Adrenal gland (tissue), 5 donors: ENCODE results near the gene TFB2M.

Experiments used
- POLR2A ChIP-seq, 2 donors: fragments of 450-650 bp; IDR thresholded peaks; one replicate each; pipeline ENCODE4 v1.6.1; 2017; ENCODE audit warnings: antibody characterized with exemption in 2 of 2, mild to moderate bottlenecking in 2 of 2, moderate library complexity in 1 of 2
- TF ChIP-seq, protein P1 (sequence below), 6 experiments: fragments of 450-650 bp in 4 of 6; fragments of 200-600 bp in 2 of 6; sonication (generic) in 1 of 6; IDR thresholded peaks; 1 replicate in 5 of 6; 2 replicates in 1 of 6; pipeline versions ENCODE4 v1.5.1 to v1.8.0; 2016 to 2021; ENCODE audit warnings: antibody characterized with exemption in 6 of 6, mild to moderate bottlenecking in 2 of 6, moderate library complexity in 1 of 6
- donor health status: DM: no; HTN: no; CAD: no.

DNA sequence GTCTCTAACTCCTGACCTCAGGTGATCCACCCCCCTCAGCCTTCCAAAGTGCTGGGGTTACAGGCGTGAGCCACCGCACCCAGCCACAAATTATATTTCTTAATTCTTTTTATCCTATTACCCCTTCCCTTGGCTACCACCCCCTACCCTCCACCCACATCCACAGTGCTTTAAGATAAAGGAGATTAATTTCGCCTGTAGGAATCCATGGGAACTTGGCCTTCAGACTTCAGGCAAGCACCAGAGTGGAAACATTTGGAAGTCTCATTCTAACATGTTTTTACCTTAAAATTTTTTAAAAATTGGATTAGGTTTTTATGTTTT is 10.6 kb upstream of the TFB2M start:
- TF ChIP-seq, protein P1, sequence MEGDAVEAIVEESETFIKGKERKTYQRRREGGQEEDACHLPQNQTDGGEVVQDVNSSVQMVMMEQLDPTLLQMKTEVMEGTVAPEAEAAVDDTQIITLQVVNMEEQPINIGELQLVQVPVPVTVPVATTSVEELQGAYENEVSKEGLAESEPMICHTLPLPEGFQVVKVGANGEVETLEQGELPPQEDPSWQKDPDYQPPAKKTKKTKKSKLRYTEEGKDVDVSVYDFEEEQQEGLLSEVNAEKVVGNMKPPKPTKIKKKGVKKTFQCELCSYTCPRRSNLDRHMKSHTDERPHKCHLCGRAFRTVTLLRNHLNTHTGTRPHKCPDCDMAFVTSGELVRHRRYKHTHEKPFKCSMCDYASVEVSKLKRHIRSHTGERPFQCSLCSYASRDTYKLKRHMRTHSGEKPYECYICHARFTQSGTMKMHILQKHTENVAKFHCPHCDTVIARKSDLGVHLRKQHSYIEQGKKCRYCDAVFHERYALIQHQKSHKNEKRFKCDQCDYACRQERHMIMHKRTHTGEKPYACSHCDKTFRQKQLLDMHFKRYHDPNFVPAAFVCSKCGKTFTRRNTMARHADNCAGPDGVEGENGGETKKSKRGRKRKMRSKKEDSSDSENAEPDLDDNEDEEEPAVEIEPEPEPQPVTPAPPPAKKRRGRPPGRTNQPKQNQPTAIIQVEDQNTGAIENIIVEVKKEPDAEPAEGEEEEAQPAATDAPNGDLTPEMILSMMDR (IDR thresholded peaks at IDR 0.05): no peak
- TF ChIP-seq POLR2A (IDR thresholded peaks at IDR 0.05): no peak
